ENCODE measurements around the gene COL25A1.
"Not testable (repeated sequence)": the region's sequence is repeated elsewhere in the genome, so short reads cannot be mapped to it uniquely, and the experiment has no call there.

COL25A1 gene

DNA sequence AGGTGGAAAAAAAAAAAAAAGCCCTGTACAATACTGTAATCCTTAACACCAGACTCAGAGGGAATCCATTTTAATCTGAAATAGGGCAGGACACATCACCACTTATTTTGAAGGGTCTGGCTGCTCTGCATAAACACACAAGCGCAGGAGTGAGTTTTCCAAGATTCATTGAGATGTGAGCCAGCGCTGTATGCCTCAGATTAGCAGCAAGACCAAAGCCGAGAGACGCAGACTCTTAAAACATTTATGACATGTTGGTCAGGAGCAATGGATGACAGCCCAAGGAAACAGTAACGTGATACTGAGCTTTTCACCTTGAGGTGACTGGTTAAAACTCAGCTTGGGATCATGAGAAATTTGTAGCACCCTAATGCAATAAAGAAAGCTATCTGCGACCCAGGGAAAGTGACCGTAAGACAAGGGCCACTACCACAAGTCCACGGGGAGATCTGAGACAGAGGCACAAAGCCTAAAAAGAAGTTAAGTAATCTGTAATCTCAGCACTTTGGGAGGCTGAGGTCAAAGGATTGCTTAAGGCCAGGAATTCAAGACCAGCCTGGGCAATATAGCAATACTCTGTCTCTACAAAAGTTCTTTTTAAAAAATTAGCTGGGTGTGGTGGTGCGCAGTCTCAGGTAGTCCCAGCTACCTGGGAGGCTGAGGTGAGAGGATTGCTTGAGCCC is 210.6 kb downstream of the COL25A1 start:
- H3K4me3 ChIP-seq (ENCODE audit: low read depth in 1 of 5, low read length in 5 of 5) = peak overlapping the region in 1 of 5 donors; percentile 32
- H3K4me1 ChIP-seq (ENCODE audit: control insufficient read depth in 5 of 5, insufficient read depth in 5 of 5, low read length in 5 of 5) = peaks cover 0 to 35% (median 13%) of the 10 kb centered on the region in 5 donors
- H3K27me3 ChIP-seq (ENCODE audit: control insufficient read depth in 5 of 5, insufficient read depth in 4 of 5, low read length in 5 of 5) = no peaks in the 10 kb centered on the region
- H3K36me3 ChIP-seq (ENCODE audit: control insufficient read depth in 5 of 5, insufficient read depth in 5 of 5, low read length in 5 of 5) = no peaks in the 10 kb centered on the region
- no peak overlapping the region for H3K9ac ChIP-seq (ENCODE audit: low read length in 5 of 5)
- H3K9me3 ChIP-seq (ENCODE audit: control insufficient read depth in 5 of 5, low read length in 5 of 5) = no peaks in the 10 kb centered on the region
- H3K27ac ChIP-seq (ENCODE audit: low read depth, low read length) = no peak overlapping the region

DNA sequence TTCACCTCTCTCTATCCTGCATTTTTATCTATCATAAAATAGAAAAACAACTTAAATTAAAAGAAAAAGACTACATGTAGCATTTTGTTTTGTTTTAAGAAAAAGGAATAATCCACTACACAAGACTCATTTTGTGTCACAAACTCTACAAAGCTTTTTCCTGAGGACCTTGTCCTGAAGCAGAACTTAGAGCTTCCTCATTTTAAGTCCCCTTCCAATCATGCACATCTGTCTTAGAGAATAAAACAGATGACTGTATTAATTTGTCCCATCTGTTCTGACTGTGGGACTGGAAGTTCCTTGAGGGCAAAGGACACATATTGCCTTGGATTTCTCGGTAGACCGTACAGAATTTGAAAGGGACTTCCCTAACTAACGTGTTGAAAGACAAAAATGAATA is 218.5 kb downstream of the COL25A1 start:
- H3K9me3 ChIP-seq (ENCODE audit: control insufficient read depth in 5 of 5, low read length in 5 of 5) = no peaks in the 10 kb centered on the region
- H3K9ac ChIP-seq (ENCODE audit: low read length in 5 of 5) = no peak overlapping the region
- no peak overlapping the region for H3K4me3 ChIP-seq (ENCODE audit: low read depth in 1 of 5, low read length in 5 of 5)
- no peaks in the 10 kb centered on the region for H3K36me3 ChIP-seq (ENCODE audit: control insufficient read depth in 5 of 5, insufficient read depth in 5 of 5, low read length in 5 of 5)
- H3K27ac ChIP-seq (ENCODE audit: low read depth, low read length) = no peak overlapping the region
- no peaks in the 10 kb centered on the region for H3K27me3 ChIP-seq (ENCODE audit: control insufficient read depth in 5 of 5, insufficient read depth in 4 of 5, low read length in 5 of 5)
- H3K4me1 ChIP-seq (ENCODE audit: control insufficient read depth in 5 of 5, insufficient read depth in 5 of 5, low read length in 5 of 5) = peaks cover 0 to 7% (median under 1%) of the 10 kb centered on the region in 5 donors

DNA sequence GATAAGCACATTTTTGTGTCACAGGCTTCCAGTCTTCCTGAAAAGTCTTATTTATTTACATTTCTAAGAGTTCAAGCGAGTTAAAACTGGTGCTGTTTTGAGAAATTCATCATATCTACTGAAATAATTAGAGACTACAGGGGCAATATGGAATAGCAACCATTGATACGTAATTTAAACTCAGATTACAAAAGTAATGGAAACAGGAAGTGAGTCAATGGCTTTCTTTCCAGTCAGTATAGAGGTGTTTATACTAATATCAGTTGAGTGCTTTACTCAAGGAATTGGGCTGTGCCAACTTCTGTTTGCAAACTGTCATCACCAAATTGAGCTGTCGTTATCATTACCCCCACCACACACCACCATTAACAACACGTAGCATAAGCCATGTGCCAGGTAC is 222.7 kb downstream of the COL25A1 start:
- Histone ChIP-seq H3K4me1 (ENCODE audit: control insufficient read depth in 5 of 5, insufficient read depth in 5 of 5, low read length in 5 of 5) (peaks cover 4 to 22% (median 12%) of the 10 kb centered on the region in 5 donors), H3K36me3 (ENCODE audit: control insufficient read depth in 5 of 5, insufficient read depth in 5 of 5, low read length in 5 of 5) (no peaks in the 10 kb centered on the region), H3K4me3 (ENCODE audit: low read depth in 1 of 5, low read length in 5 of 5) (no peak overlapping the region), H3K9me3 (ENCODE audit: control insufficient read depth in 5 of 5, low read length in 5 of 5) (no peaks in the 10 kb centered on the region), H3K27me3 (ENCODE audit: control insufficient read depth in 5 of 5, insufficient read depth in 4 of 5, low read length in 5 of 5) (no peaks in the 10 kb centered on the region), H3K9ac (ENCODE audit: low read length in 5 of 5) (no peak overlapping the region), H3K27ac (ENCODE audit: low read depth, low read length) (no peak overlapping the region)

DNA sequence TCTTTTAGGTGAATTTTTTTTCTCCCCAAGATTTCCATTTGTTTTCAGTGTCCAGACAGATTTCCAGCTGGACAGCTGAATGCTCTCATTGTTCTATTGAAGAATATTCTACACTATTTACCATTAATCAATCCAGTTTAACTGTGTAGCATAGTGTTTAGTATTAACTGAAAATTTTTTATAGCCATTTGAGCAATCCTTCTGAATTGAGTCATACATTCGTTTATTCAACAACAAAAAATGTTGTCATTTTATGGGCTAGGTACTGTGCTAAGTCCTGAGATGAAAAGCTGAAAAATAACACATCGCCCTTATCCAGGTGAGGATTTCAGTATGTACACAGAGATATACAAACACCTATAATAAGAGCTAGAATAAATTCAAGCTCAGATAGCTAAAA is 223.3 kb downstream of the COL25A1 start:
- Histone ChIP-seq H3K4me3 (ENCODE audit: low read depth in 1 of 5, low read length in 5 of 5) (no peak overlapping the region), H3K9ac (ENCODE audit: low read length in 5 of 5) (no peak overlapping the region), H3K27ac (ENCODE audit: low read depth, low read length) (peak overlapping the region; percentile 26), H3K36me3 (ENCODE audit: control insufficient read depth in 5 of 5, insufficient read depth in 5 of 5, low read length in 5 of 5) (no peaks in the 10 kb centered on the region), H3K27me3 (ENCODE audit: control insufficient read depth in 5 of 5, insufficient read depth in 4 of 5, low read length in 5 of 5) (no peaks in the 10 kb centered on the region), H3K4me1 (ENCODE audit: control insufficient read depth in 5 of 5, insufficient read depth in 5 of 5, low read length in 5 of 5) (peaks cover 4 to 22% (median 12%) of the 10 kb centered on the region in 5 donors), H3K9me3 (ENCODE audit: control insufficient read depth in 5 of 5, low read length in 5 of 5) (no peaks in the 10 kb centered on the region)

DNA sequence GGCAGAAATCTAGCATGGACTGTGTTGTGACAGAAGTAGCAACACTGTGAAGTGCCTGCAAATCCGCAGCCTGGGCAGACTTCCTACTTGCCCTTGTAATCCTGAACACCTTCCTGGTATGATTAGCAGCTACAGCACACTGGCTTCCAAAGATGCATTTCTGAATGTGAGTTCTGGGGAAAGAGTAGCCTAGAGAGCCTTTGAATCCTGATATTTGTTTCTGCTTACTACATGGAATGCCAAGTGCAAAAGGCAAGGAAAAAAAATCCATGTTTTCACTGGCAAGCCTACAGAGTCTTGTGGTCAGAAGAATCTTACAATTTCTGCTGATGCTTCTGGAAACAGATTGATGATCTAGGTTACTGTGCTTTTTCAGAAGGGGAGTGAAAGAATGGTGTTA is 223.7 kb downstream of the COL25A1 start:
- Histone ChIP-seq H3K27ac (ENCODE audit: low read depth, low read length) (peak overlapping the region; percentile 26), H3K9ac (ENCODE audit: low read length in 5 of 5) (no peak overlapping the region), H3K4me1 (ENCODE audit: control insufficient read depth in 5 of 5, insufficient read depth in 5 of 5, low read length in 5 of 5) (peaks cover 4 to 22% (median 12%) of the 10 kb centered on the region in 5 donors), H3K4me3 (ENCODE audit: low read depth in 1 of 5, low read length in 5 of 5) (no peak overlapping the region), H3K27me3 (ENCODE audit: control insufficient read depth in 5 of 5, insufficient read depth in 4 of 5, low read length in 5 of 5) (no peaks in the 10 kb centered on the region), H3K9me3 (ENCODE audit: control insufficient read depth in 5 of 5, low read length in 5 of 5) (no peaks in the 10 kb centered on the region), H3K36me3 (ENCODE audit: control insufficient read depth in 5 of 5, insufficient read depth in 5 of 5, low read length in 5 of 5) (no peaks in the 10 kb centered on the region)

DNA sequence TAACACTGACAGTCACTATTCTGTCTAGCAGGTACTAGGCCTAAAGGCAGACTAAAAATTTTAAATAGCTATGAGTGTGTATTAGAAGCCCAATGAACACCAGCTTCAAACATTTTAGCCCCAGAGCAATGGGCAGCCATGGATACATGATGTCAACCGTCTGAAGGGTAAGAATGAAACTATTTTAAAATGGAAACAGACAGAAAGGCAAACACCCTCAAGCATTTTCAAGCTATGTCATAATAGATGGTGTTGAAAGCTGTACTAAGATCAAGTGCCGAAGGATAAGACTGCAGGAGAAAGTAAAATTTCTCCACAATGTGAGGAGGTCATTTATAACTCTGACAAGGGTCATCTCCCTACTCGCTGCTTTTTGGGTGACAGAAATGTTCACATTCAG is 225.0 kb downstream of the COL25A1 start:
- peaks cover 4 to 27% (median 13%) of the 10 kb centered on the region in 5 donors for H3K4me1 ChIP-seq (ENCODE audit: control insufficient read depth in 5 of 5, insufficient read depth in 5 of 5, low read length in 5 of 5)
- H3K4me3 ChIP-seq (ENCODE audit: low read depth in 1 of 5, low read length in 5 of 5) = no peak overlapping the region
- H3K27me3 ChIP-seq (ENCODE audit: control insufficient read depth in 5 of 5, insufficient read depth in 4 of 5, low read length in 5 of 5) = no peaks in the 10 kb centered on the region
- peak overlapping the region; percentile 38 for H3K27ac ChIP-seq (ENCODE audit: low read depth, low read length)
- no peaks in the 10 kb centered on the region for H3K9me3 ChIP-seq (ENCODE audit: control insufficient read depth in 5 of 5, low read length in 5 of 5)
- peak overlapping the region in 1 of 5 donors; percentile 16 for H3K9ac ChIP-seq (ENCODE audit: low read length in 5 of 5)
- H3K36me3 ChIP-seq (ENCODE audit: control insufficient read depth in 5 of 5, insufficient read depth in 5 of 5, low read length in 5 of 5) = no peaks in the 10 kb centered on the region

DNA sequence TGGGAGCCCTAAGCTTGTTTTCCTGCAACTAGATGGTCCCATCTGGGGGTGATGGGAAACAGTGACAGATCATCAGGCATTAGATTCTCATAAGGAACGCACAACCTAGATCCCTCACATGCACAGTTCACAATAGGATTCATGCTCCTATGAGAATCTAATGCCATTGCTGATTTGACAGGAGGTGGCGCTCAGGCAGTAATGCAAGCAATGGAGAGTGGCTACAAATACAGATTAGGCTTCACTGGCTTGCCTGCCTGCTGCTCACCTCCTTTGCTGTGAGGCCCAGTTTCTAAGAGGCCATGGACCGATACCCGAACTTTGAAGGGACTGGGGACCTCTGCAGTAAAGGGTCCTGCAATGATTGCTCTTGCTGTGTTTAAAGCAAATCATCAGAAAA is 225.7 kb downstream of the COL25A1 start:
- Histone ChIP-seq H3K27ac (ENCODE audit: low read depth, low read length) (peak overlapping the region; percentile 38), H3K4me1 (ENCODE audit: control insufficient read depth in 5 of 5, insufficient read depth in 5 of 5, low read length in 5 of 5) (peaks cover 4 to 32% (median 16%) of the 10 kb centered on the region in 5 donors)
- not testable (repeated sequence) for H3K9me3 ChIP-seq (ENCODE audit: control insufficient read depth in 5 of 5, low read length in 5 of 5); H3K4me3 ChIP-seq (ENCODE audit: low read depth in 1 of 5, low read length in 5 of 5); H3K36me3 ChIP-seq (ENCODE audit: control insufficient read depth in 5 of 5, insufficient read depth in 5 of 5, low read length in 5 of 5); H3K27me3 ChIP-seq (ENCODE audit: control insufficient read depth in 5 of 5, insufficient read depth in 4 of 5, low read length in 5 of 5); H3K9ac ChIP-seq (ENCODE audit: low read length in 5 of 5)

DNA sequence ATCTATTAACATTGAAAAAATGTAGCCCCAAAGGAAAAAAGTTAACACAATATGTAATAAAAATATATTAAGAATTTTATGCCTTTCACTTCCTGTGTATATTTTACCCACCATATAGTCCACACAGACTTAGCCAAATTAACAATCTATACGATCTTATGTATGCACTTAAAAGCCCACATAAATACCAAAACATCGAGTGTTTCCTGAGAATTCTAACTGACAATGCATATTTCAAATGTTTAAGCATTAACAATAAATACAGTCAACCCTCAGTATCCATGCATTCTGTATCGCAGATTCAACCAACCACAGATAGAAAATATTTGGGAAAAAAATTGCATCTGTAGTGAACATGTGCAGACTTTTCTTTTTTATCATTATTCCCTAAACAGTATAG is 226.8 kb downstream of the COL25A1 start:
- Histone ChIP-seq H3K9ac (ENCODE audit: low read length in 5 of 5) (no peak overlapping the region), H3K4me3 (ENCODE audit: low read depth in 1 of 5, low read length in 5 of 5) (no peak overlapping the region), H3K36me3 (ENCODE audit: control insufficient read depth in 5 of 5, insufficient read depth in 5 of 5, low read length in 5 of 5) (no peaks in the 10 kb centered on the region), H3K9me3 (ENCODE audit: control insufficient read depth in 5 of 5, low read length in 5 of 5) (no peaks in the 10 kb centered on the region), H3K27me3 (ENCODE audit: control insufficient read depth in 5 of 5, insufficient read depth in 4 of 5, low read length in 5 of 5) (no peaks in the 10 kb centered on the region), H3K27ac (ENCODE audit: low read depth, low read length) (no peak overlapping the region), H3K4me1 (ENCODE audit: control insufficient read depth in 5 of 5, insufficient read depth in 5 of 5, low read length in 5 of 5) (peaks cover 4 to 32% (median 16%) of the 10 kb centered on the region in 5 donors)

DNA sequence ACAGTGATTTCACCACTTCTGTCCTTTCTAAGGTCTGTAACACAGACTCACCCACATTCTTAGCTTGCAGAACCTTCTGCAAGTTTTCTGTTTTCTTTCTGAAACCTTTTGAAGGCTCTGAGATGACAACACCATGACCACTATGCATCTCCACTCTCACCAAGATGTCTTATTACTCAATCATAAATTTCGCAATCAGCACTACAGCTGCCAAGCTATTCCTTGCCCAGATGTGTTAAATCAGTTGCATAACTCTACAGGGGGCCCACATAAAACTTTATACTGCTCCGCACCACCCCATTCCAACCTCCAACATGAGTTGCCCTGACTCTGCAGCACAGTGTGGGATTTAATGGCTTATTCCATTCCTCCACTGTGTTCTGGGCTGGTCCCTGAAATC is 229.9 kb downstream of the COL25A1 start:
- H3K9ac ChIP-seq (ENCODE audit: low read length in 5 of 5) = no peak overlapping the region
- no peak overlapping the region for H3K4me3 ChIP-seq (ENCODE audit: low read depth in 1 of 5, low read length in 5 of 5)
- peak overlapping the region; percentile 8 for H3K27ac ChIP-seq (ENCODE audit: low read depth, low read length)
- no peaks in the 10 kb centered on the region for H3K36me3 ChIP-seq (ENCODE audit: control insufficient read depth in 5 of 5, insufficient read depth in 5 of 5, low read length in 5 of 5)
- H3K9me3 ChIP-seq (ENCODE audit: control insufficient read depth in 5 of 5, low read length in 5 of 5) = no peaks in the 10 kb centered on the region
- peaks cover 2 to 20% (median 8%) of the 10 kb centered on the region in 5 donors for H3K4me1 ChIP-seq (ENCODE audit: control insufficient read depth in 5 of 5, insufficient read depth in 5 of 5, low read length in 5 of 5)
- H3K27me3 ChIP-seq (ENCODE audit: control insufficient read depth in 5 of 5, insufficient read depth in 4 of 5, low read length in 5 of 5) = no peaks in the 10 kb centered on the region

DNA sequence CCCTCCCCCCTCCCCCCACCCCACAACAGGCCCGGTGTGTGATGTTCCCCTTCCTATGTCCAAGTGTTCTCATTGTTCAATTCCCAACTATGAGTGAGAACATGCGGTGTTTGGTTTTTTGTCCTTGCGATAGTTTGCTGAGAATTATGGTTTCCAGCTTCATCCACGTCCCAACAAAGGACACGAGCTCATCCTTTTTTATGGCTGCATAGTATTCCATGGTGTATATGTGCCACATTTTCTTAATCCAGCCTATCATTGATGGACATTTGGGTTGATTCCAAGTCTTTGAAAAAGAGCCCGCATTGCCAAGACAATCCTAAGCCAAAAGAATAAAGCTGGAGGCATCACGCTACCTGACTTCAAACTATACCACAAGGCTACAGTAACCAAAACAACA is 231.8 kb downstream of the COL25A1 start:
- H3K9ac ChIP-seq (ENCODE audit: low read length in 5 of 5); H3K4me3 ChIP-seq (ENCODE audit: low read depth in 1 of 5, low read length in 5 of 5); H3K27ac ChIP-seq (ENCODE audit: low read depth, low read length); H3K9me3 ChIP-seq (ENCODE audit: control insufficient read depth in 5 of 5, low read length in 5 of 5); H3K36me3 ChIP-seq (ENCODE audit: control insufficient read depth in 5 of 5, insufficient read depth in 5 of 5, low read length in 5 of 5); H3K27me3 ChIP-seq (ENCODE audit: control insufficient read depth in 5 of 5, insufficient read depth in 4 of 5, low read length in 5 of 5): not testable (repeated sequence)
- H3K4me1 ChIP-seq (ENCODE audit: control insufficient read depth in 5 of 5, insufficient read depth in 5 of 5, low read length in 5 of 5) = peaks cover 0 to 24% (median 12%) of the 10 kb centered on the region in 5 donors

Data from subcutaneous abdominal adipose tissue (tissue), 5 donors.